RKO (cell line): Measurements from ENCODE around the gene RGS2.

Source experiments
- DNase-seq: peaks from one replicate; pipeline ENCODE4 v3.0.0-alpha.2; 2016; ENCODE audit warnings: low spot score

Gene RGS2

DNA sequence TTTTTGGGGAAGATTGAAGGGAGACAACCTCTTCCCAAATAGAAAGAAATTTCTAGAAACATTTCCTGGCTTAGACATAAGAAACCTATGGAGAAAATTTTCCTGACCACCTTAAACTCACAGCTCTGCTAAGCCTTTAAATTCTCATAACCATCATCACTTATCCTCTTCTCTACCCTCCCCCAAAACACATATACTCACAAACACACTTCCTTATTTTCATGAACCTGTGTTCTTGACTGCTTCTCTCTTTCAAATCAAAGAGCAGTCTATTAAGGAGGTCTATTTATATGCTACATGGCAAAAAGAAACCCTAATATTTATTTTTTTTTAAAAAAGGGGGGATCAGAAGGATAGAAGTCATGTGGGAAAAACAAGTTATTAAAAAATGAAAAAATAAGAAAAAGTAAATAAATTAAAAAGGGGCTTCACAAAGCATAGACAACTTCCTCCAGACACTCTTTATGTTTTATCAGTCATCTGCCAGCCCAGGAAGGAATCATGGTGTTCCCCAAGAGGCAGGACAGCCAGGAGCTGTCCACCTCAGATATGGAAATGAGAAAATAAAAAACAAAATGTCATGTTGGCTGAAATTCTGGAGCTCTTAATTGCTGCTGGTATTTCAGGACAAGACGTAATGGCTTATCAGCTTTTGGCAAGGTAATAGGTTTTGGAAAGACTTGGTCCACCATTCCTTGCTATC lies 12.8 kb upstream of the RGS2 start:
- DNase-seq, result no peak

DNA sequence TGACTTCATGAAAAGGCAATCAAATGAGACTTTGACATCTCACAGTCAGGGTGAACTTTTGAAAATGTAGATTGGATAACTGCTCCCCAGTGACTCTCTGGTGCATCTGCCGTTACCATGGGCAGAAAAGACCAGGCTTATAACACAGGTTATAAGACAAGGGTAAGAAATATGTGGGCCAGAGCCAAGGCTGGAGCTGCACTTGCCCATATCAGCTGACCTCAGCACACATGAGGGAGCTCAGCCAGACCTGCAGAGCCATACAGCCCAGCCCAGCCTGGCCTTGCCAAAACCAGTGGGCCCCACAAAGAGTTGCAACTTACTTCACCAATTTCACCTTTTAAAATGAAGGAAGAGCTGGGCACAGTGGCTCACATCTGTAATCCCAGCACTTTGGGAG lies 11.7 kb upstream of the RGS2 start:
- DNase-seq, result no peak

DNA sequence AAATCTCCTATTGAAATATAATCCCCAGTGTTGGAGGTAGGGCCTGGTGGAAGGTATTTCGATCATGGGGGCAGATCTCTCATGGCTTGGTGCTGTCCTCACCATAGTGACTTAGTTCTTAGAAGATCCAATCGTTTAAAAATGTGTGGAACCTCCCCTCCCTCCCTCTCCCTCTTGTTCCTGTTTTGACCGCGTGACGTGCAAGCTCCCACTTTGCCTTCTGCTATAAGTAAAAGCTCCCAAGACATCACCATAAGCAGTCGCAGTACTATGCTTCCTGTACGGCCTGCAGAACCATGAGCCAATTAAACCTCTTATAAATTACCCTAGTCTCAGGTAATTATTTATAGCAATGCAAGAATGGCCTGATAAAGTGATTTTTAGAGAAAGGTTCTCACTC lies 10.9 kb upstream of the RGS2 start:
- DNase-seq, result no peak

DNA sequence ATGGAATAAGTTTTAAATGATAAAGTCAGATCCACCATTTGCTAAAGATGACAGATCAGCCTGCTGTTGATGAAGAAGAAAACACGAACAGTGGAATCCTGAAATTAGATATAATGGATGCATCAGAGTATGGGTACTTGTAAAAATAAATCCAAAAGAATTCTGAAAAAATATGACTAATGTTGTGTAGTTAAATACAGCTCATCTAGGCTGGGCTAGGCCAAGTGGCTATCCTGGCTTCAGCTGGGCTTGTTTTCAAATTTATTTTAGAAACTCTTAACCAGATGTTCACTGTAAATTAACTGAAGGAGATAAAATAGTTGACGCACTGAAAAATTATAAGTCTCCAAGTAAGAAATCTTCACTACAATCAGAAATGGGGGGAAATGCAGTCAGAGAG lies 7.4 kb upstream of the RGS2 start:
- DNase-seq, result peak; percentile 24

DNA sequence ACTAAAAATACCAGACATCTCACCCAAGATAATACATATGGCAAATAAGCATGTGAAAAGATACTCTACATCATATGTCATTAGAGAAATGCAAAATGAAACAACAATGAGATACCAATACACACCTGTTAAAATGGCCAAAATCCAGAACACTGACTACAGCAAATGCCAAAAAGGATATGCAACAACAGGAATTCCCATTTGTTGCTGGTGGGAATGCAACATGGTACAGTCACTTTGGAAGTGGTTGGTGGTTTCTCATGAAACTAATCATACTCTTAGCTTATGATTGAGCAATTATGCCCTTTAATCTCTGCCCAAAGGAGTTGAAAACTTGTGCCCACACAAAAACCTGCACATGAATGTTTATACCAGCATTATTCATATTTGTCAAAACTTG lies 6.4 kb upstream of the RGS2 start:
- DNase-seq, result no peak

DNA sequence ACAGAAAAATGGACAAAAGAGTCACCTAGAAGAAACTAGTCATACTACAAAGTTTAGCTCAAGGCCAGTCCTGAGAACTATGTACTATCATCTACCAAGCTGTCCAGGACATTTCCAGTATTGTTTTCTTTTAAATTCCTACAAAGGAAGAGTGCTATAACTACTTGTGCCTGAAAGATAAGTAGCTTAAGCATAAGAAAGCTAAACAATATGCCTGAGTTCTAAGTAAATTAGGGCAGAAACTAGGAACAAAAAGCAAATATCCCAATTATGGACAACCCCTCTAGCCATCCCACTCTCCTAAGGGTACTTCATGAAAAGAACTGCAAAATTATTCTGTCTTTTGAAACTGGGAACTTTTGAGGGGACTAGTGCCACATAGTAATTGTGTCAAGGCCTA lies 5.3 kb upstream of the RGS2 start:
- no peak for DNase-seq

DNA sequence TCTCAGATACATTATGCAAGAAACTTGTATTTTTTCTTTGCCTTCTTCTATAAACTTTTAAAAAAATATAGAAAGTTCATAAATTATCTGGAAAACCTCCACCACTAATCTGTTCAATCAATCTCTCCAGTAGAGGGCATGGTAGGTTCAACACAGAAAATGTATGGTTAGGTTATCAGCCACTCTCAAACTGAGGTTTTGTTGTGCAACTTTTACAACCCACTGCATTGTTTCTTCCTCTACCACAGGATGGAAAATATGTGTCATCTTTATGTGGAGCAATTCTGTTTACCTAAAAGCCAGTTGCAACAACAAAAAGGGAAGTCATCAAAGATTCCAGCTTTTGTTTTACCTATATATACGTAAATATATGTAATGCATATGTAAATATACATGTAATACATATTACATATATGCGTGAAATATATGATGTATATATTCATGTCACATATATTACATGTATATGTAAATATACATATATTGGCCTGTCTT lies 3.0 kb upstream of the RGS2 start:
- DNase-seq, result peak; percentile 94

DNA sequence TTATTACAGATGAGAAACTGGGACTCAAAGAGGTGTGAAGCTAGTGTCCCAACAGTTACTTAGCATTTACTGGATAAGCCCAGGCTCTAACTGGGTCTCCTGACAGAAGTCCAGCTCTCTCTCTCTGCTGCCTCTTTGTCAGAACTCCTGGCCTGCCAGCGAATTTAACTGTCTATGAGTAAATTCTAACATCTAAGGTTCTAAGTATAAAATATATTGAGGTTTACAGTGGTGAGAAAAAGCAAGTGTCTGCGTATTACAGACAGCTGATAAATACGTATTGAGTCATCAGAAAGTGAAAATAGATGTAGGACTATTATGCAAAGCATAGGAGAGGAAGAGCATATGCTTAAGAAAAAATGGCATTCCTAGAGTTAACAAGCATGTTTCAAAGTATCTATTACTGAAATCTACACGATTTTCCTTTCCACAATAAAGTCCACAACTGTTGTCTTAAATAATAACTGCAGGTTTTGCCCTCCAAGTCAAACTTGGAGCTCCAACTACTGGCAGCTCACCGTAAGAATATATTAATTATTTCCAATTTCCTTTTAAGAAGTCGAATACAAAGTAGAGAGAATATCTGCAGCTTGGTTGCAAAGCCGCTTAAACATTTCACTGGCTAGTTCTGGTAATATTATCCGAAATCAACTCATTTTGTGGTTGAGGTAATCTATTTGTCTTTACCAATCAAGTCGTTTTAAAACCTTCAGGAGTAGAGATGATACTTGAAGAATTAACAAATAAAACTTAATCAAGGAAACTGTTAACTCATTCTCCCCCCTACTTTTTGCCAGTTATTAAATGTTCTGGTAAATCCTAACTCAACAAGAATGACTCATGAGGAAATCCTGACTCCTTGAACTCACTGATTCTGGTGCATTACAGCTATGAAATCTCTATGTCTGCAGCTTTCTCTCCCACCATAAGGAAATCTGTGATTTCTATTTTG lies 1.4 kb upstream of the RGS2 start:
- peak; percentile 70 for DNase-seq

DNA sequence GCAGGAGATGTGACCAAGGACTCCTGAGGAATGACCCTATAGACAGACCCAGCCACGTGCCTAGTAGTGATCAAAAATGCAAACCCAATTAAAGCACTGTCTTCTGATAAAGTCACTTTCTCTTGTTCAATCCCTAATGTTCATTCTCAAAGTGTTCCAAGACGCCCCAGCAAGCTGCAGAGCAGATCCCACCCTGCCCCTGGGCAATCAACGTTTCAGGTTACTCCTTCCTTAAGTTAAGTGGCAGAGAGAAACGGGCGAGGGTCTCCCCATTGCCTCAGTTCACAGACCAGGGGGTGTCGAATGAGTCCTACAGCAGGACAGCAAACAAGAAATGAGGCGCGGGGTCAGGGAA lies 699 bp upstream of the RGS2 start:
- DNase-seq, result no peak

DNA sequence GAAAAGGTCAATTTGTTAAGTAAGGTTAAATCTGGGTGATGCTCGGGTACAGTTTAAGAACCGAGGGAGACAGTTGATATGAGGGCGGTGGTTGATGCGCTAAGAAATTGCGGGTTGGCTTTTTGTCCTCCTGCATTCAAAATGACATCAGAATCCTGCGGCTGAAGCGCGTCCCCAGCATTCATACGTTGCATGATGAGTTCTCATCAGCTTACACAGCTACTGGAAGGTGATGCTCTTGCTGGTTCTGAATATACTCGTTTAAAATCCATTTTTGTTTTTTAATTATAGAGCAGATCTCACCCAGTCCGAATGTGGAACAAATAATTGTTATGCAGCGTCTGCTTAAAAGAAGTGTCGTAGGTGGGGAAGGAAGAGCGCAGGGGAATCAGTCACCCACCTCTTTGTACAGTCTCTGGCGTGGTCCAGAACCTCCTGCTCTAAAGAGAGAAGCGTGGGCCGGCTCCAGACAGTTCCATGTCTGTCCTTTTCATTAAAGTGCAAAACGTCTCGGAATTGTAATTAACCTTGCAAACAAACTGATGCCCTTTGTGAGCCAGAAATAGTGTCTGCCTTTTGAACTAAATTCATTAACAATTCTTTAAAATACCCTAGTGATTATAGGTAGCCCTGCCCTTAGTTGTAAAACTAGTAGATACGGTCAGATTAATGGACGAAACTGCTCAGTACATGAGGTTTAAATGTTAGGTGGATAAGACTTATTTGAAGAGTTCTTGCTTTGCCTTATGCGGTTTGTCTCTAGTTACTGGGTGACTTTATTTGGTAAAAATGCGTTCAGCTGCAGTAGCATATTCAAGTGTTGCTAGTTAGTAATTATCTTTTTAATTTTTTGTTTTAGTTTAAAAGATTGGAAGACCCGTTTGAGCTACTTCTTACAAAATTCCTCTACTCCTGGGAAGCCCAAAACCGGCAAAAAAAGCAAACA lies 741 bp downstream of the RGS2 start:
- DNase-seq, result peak; percentile 83

DNA sequence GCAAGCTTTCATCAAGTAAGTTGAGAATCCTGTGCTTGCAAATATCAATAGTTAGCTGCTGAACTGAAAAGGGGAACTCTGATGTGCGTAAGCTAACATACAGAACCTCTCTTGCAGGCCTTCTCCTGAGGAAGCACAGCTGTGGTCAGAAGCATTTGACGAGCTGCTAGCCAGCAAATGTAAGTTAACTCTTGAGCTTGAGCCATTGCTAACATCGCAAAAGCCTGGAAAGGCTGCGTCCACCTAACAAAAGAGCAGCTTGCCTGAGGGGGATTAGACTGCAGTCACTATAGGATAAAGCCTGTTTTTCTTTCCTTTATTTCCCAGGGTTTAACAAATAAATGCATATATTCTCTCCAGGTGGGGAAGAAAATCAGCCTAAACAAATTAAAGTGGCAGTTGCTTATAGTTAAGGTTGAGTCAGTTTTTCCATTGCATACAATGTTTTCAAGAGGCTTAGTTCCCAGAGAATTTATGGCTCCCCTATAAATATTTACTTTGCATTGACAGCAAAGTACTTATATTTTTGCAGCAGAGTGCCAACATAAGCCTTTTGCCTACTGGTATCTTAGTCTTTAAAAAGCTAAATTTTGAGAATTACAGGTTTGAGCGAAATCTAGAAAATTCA lies 1.5 kb downstream of the RGS2 start:
- DNase-seq, result peak; percentile 24

DNA sequence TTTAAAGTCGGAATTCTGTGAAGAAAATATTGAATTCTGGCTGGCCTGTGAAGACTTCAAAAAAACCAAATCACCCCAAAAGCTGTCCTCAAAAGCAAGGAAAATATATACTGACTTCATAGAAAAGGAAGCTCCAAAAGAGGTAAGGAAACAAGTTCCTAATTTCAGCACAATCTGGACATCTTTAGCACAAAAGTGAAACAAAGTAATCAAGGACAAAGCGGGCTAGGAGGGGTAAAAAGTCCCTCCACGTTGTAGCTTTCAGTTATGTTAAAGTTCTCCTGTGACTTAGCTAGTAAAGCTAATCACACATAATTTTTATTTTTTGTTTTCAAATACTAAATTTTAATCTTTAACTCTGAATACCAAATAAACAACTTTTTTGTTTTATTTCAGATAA lies 2.2 kb downstream of the RGS2 start:
- no peak for DNase-seq

DNA sequence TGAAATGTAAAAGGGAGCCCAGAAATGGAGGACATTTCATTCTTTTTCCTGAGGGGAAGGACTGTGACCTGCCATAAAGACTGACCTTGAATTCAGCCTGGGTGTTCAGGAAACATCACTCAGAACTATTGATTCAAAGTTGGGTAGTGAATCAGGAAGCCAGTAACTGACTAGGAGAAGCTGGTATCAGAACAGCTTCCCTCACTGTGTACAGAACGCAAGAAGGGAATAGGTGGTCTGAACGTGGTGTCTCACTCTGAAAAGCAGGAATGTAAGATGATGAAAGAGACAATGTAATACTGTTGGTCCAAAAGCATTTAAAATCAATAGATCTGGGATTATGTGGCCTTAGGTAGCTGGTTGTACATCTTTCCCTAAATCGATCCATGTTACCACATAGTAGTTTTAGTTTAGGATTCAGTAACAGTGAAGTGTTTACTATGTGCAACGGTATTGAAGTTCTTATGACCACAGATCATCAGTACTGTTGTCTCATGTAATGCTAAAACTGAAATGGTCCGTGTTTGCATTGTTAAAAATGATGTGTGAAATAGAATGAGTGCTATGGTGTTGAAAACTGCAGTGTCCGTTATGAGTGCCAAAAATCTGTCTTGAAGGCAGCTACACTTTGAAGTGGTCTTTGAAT lies 2.9 kb downstream of the RGS2 start:
- no peak for DNase-seq

DNA sequence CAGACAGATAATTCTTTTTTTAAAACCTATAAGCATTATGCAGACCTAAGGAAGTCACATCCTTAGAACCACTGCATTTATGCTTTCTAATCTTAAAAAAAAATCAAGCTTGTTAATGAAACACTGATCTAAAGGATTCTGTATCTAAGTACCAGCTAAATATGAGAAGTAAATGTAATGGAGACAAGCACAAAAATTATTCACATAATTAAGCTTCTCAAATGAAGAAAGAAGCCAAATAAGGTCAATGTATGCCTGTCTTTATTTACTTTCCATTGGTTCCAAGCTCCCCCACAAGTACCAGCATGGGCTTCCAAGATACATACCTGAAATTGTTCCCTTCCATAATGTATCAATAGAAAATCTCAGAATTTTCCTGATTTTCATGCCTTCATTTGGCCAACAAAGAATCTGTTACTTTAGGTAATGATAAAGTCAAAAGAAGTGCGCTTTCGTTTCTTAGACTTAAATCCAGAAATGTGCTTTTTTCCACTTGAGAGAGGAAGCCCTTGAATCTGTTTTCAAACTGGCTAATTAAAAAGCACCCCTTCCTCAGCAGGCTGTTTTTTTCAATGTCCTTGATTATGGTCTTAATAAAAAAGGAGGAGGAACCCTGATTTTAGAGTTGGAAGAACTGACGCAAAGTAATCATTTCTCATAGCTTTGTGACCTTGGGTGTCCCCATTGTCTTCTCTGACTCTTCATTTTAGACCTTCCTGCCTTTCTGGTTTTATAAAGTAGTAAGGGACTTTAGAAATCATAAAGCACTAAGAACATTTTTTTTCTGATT lies 3.8 kb downstream of the RGS2 start:
- no peak for DNase-seq

DNA sequence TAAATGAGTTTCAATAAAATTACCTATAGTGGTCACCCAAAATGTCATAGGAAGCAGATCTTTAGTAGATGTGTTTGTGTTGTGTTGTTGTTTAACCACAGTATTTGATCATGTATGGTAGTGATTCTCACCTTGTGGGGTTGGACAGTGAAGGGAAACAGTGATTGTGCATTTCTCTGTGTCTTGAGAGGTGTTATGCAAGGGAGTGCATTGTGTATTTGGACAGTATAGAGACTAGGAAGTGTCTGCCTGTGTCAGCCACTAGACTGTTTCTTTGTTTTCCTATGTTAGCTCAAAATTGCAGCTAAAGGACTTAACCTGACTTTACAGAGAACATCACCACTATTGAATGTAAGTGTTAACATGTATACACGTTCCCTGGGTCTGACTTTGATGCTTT lies 6.0 kb downstream of the RGS2 start:
- DNase-seq, result no peak

DNA sequence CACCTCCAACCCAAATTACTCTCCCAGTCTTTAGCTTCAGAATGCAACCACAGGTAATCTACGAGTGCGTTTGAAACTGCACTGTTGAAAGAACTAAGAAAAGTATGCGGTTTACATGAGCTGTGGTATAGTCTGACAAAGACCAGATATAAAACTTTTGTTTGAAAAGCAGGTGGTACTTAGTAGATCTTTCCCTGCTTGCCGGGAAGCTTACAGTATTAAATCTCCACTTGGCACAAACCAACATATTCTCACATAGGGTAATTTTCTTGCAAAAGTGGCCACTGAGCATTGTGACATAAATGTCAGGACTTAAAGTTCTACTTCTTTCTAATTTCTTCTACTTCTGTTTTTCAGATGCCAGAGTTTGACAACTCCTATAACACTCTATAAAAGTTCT lies 8.4 kb downstream of the RGS2 start:
- no peak for DNase-seq

DNA sequence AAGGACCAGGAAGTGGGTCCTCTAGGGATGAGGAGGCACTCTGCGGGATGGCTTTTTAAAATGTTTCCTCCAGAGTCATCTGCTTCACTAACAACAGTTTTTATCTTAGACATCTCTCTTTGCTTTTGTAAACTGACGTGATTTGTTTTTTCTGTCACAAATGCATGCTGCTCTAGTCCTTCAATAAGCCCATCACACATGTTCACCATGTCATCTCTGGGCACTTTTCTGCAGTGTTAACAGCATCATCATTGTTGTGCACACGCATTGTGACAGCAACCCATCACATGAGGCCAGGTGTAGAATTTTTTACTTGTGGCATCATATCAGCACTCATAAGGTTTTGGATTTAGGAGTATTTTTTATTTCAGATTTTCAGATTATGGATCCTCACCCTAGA lies 12.5 kb downstream of the RGS2 start:
- no peak for DNase-seq

DNA sequence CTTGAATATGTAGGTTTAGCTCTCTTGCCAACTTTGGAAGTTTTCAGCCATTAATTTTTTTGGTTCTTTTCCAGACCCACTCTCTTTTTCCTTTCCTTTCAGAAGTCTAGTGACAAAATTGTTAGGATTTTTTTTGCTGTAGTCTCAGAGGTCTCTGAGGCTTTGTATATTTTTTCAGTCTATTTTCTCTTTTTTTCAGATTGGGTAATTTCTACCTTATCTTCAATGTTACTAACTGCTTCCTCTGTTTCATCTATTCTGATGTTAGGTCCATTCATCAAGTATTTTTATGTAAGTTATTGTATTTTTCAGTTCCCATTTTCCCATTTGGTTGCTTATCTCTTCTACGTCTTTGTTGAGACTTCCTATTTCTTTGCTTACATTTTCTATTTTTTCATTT lies 15.7 kb downstream of the RGS2 start:
- DNase-seq, result no peak

DNA sequence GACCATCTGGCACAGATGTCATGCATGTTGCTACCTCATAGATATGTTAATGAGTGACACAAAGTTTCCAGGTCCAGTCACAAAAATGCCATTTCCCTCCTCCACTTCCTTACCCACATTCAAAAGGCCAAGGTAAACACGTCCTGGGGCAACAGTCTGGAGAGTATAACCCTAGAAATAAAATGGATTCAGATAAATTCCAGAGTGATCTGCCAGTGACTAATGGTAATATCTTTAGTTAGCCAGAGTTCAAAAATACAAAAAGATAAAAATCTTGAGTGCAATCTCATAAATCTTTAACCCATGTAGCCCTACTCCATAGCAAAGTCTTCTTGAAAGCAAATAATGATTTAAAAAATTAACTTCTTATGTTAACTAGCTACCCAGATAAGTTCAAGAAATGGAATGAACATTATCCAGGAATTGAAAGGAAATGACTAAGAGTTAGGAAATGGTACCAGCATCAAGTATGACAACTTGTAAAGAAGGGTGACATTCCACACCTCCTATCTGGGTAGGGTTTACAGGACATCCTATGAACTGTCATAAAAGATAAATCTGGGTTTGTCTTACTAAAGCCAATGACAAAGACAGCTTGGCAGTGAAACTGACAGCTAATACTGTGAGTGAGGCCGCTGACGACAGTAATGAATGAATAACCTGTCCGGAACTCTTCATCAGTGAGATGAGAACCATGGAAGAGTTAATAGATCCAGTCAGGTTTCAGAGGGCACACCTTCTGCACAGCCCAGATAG lies 18.1 kb downstream of the RGS2 start:
- peak; percentile 91 for DNase-seq
